ENCODE data around the gene HMCN2. TPM values are rescaled to one million over a fixed set of nuclear protein-coding genes. Genes with fewer than 3 reads are reported as not detected.

HMCN2 gene
- polyA plus RNA-seq, 1 of the 3 experiments (the other 2 are of a cell fraction), result 0.15 TPM

- no peaks in the 10 kb centered on the region for H3K9me2 ChIP-seq
- H3K4me1 ChIP-seq (ENCODE audit: control insufficient read depth in 1 of 2, insufficient read depth in 2 of 2, low read depth in 1 of 2, low read length in 1 of 2), result no peaks in the 10 kb centered on the region
- WGBS (ENCODE audit: low lambda C conversion rate), result 38% methylated on average over 1 of the region's 1 CpG
- H3K36me3 ChIP-seq (replicated peaks in 1 of 2; ENCODE audit: control insufficient read depth in 1 of 2, insufficient read depth in 2 of 2, low read length in 1 of 2), result no peaks in the 10 kb centered on the region
- POLR2A ChIA-PET, result no interaction called here
- no peaks in the 10 kb centered on the region for H3F3A ChIP-seq (replicated peaks; ENCODE audit: insufficient read depth)
- H3K9me3 ChIP-seq, result no peaks in the 10 kb centered on the region
- no peak overlapping the region for H3K4me2 ChIP-seq
- no peak overlapping the region for H3K27ac ChIP-seq (ENCODE audit: low read depth in 2 of 2, low read length in 1 of 2)
- H2AFZ ChIP-seq (ENCODE audit: low read depth), result no peak overlapping the region
- H3K79me2 ChIP-seq (ENCODE audit: insufficient read depth), result no peaks in the 10 kb centered on the region
- H3K27me3 ChIP-seq (ENCODE audit: insufficient read depth), result no peaks in the 10 kb centered on the region
- no peak overlapping the region for H3K4me3 ChIP-seq (ENCODE audit: low read depth in 2 of 2, low read length in 1 of 2)
- DNase-seq, result no peak
- CTCF ChIA-PET, result interaction anchor here (0.8 to 1.3 kb wide), 3 partner anchors 12 to 13 kb away, joined by 3 to 4 read pairs (median 3); no protein-coding TSS in a partner anchor
- no peak for TF ChIP-seq GABPA (IDR thresholded peaks at IDR 0.05; ENCODE audit: low read depth)
- no peak for TF ChIP-seq USF1 (IDR thresholded peaks at IDR 0.05; ENCODE audit: borderline replicate concordance, low read depth)
- no peak for TF ChIP-seq TEAD4 (IDR thresholded peaks at IDR 0.05; ENCODE audit: borderline replicate concordance, insufficient read depth)
- no peak for TF ChIP-seq CHD2 (IDR thresholded peaks at IDR 0.05; ENCODE audit: low read length, partially characterized antibody)
- TF ChIP-seq MAX (IDR thresholded peaks at IDR 0.05; ENCODE audit: low read depth), result no peak
- no peak for TF ChIP-seq POLR2AphosphoS5 (IDR thresholded peaks at IDR 0.05; ENCODE audit: low read depth, low read length)
- TF ChIP-seq ZBTB33 (IDR thresholded peaks at IDR 0.05; ENCODE audit: borderline replicate concordance, low read depth), result no peak
- no peak for TF ChIP-seq SIN3A (IDR thresholded peaks at IDR 0.05; ENCODE audit: borderline replicate concordance, low read depth, low read length)
- TF ChIP-seq REST (IDR thresholded peaks at IDR 0.05; ENCODE audit: low read depth, low read length), result no peak
- TF ChIP-seq GATA2 (CRISPR knock-in tag; IDR thresholded peaks at IDR 0.05), result no peak
- no peak for TF ChIP-seq USF2 (IDR thresholded peaks at IDR 0.05; ENCODE audit: borderline replicate concordance, low read depth, low read length)
- TF ChIP-seq RCOR1 (IDR thresholded peaks at IDR 0.05; ENCODE audit: low read length), result no peak
- no peak for TF ChIP-seq FOXJ3 (CRISPR knock-in tag; IDR thresholded peaks at IDR 0.05)
- no peaks in the 10 kb centered on the region for H4K20me1 ChIP-seq (ENCODE audit: insufficient read depth)
- H3K9ac ChIP-seq, result no peak overlapping the region
Measured at GRCh38 chr9:130356877-130357584, 91.5 kb downstream of the HMCN2 start.
